Mammary epithelial cell (primary cell): ENCODE measurements around the gene TRERF1.

ENCODE experiments used
- CTCF ChIP-seq, 2 donors: IDR thresholded peaks in 1 of 2; conservative IDR thresholded peaks in 1 of 2; 2 replicates each; pipeline ENCODE4 v1.5.1; 2011 to 2012; ENCODE audit warnings: inconsistent platforms in 2 of 2, low read length in 2 of 2, mild to moderate bottlenecking in 2 of 2, control low read depth in 1 of 2, low read depth in 1 of 2; ENCODE audit not compliant: insufficient read depth in 1 of 2; ENCODE audit errors: extremely low read depth in 1 of 2
- EZH2 ChIP-seq: IDR thresholded peaks from 2 replicates; pipeline ENCODE4 v1.6.1; 2012; ENCODE audit warnings: low read length, inconsistent platforms, borderline replicate concordance

GRCh38 chr6:42322676-42323075 lies 129.1 kb downstream of the TRERF1 start:
- TF ChIP-seq CTCF (conservative IDR thresholded peaks at IDR 0.05 in 1 of 2, IDR thresholded peaks at IDR 0.05 in 1 of 2; ENCODE audit: extremely low read depth in 1 of 2, insufficient read depth in 1 of 2, low read depth in 1 of 2, low read length in 2 of 2) (no peak), EZH2 (no peak)
